Skin epidermis (tissue), 12 donors: ENCODE measurements around the gene SIRT4.

ENCODE experiments used
- H3K27ac ChIP-seq, 21 experiments: fragments of 200-600 bp; sonication (generic) in 11 of 21; one replicate each; pipeline ENCODE4 v1.5.0; 2020; ENCODE audit warnings: mild to moderate bottlenecking in 3 of 21, inconsistent platforms in 2 of 21, moderate library complexity in 2 of 21
- H3K4me3 ChIP-seq, 7 experiments: fragments of 200-600 bp; sonication (generic) in 2 of 7; one replicate each; pipeline ENCODE4 v1.5.0; 2020; ENCODE audit warnings: inconsistent platforms in 2 of 7, mild to moderate bottlenecking in 2 of 7, moderate library complexity in 1 of 7

The SIRT4 gene

DNA sequence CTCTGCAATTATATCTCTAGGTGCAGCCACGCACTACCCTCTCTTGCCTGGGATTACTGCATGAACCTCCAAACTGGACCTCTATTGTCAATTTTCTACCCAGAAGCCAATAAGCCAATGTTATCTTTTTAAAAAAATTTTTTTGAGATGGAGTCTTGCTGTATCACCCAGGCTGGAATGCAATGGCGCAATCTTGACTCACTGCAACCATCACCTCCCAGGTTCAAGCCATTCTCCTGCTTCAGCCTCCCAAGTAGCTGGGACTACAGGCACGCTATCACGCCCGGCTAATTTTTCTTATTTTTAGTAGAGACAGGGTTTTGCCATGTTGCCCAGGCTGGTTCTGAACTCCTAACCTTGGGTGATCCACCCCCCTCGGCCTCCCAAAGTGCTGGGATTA is 25.4 kb upstream of the SIRT4 start:
- Histone ChIP-seq H3K4me3 (no peak overlapping the region), H3K27ac (no peak overlapping the region)

- no peak overlapping the region for H3K27ac ChIP-seq
- no peak overlapping the region for H3K4me3 ChIP-seq
Observed at GRCh38 chr12:120278137-120279069, 23.7 kb upstream of the SIRT4 start.

DNA sequence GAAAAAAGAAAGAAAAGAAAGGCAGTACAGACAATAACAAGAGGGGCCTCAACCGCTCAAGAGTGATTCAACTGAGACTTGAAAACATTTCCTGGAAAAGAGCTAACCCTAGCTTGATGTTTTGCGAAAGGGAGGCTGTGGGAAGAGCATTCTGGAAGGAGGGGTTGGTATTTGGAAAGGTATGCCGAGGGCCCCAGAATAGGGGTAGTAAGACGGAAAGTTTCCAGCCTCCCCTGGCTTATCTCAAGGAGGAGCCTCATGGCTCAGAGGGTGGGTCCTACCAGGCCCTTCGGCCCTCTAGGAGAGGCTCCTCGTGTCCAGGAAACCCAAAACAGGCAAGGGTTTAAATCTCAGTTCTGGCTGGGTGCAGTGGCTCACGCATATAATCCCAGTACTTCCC is 18.8 kb upstream of the SIRT4 start:
- Histone ChIP-seq H3K4me3 (no peak overlapping the region), H3K27ac (no peak overlapping the region)

GRCh38 chr12:120284381-120284780 is 17.7 kb upstream of the SIRT4 start:
- no peak overlapping the region for H3K27ac ChIP-seq
- no peak overlapping the region for H3K4me3 ChIP-seq

- Histone ChIP-seq H3K27ac (peak overlapping the region in 1 of 21 experiments; percentile 27), H3K4me3 (no peak overlapping the region)
Observed at GRCh38 chr12:120286768-120287490, 15.2 kb upstream of the SIRT4 start.

- Histone ChIP-seq H3K4me3 (no peak overlapping the region), H3K27ac (peak overlapping the region in 1 of 21 experiments; percentile 27)
Observed at GRCh38 chr12:120287491-120287890, 14.6 kb upstream of the SIRT4 start.

- Histone ChIP-seq H3K4me3 (peak overlapping the region; percentile 9 to 62 (median 38)), H3K27ac (peak overlapping the region in 20 of 21 experiments; percentile 2 to 100 (median 99))
Observed at GRCh38 chr12:120290609-120291305, 11.4 kb upstream of the SIRT4 start.

- Histone ChIP-seq H3K27ac (peak overlapping the region in 20 of 21 experiments; percentile 89 to 100 (median 99)), H3K4me3 (peak overlapping the region; percentile 36 to 62 (median 50))
Observed at GRCh38 chr12:120292411-120292660, 9.8 kb upstream of the SIRT4 start.

- H3K4me3 ChIP-seq, result peak within 1 kb of the TSS; percentile 36 to 62 (median 50)
- peak within 1 kb of the TSS in 20 of 21 experiments; percentile 89 to 100 (median 99) for H3K27ac ChIP-seq
Observed at GRCh38 chr12:120292661-120293531, 9.2 kb upstream of the SIRT4 start, which contains the start of gene RNU4-1. Gene RNU4-1 (minus strand): TSS chr12:120293237.

DNA sequence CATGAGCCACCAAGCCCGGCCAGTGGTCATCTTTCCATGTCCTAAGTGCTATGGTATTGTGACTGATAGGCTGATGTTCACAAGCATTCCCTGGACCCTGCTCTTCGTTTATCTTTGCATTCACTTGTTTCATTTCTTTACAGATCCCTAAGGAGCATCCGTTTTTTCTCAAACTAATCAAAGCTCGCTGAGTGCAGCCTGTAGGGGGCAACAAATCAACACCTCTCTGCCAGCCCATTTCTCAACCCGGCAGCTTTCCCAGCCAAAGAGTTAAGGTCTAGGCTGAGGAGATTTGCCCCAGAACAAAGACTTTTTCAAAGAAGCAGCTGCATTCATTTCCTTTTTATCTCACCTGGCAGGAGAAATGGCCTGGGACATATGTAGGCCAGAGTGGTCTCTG is 12.1 kb downstream of the SIRT4 start:
- no peak overlapping the region for H3K27ac ChIP-seq
- H3K4me3 ChIP-seq, result no peak overlapping the region

- peak overlapping the region in 20 of 21 experiments; percentile 58 to 90 (median 82) for H3K27ac ChIP-seq
Observed at GRCh38 chr12:120316798-120317223, 14.7 kb downstream of the SIRT4 start.

DNA sequence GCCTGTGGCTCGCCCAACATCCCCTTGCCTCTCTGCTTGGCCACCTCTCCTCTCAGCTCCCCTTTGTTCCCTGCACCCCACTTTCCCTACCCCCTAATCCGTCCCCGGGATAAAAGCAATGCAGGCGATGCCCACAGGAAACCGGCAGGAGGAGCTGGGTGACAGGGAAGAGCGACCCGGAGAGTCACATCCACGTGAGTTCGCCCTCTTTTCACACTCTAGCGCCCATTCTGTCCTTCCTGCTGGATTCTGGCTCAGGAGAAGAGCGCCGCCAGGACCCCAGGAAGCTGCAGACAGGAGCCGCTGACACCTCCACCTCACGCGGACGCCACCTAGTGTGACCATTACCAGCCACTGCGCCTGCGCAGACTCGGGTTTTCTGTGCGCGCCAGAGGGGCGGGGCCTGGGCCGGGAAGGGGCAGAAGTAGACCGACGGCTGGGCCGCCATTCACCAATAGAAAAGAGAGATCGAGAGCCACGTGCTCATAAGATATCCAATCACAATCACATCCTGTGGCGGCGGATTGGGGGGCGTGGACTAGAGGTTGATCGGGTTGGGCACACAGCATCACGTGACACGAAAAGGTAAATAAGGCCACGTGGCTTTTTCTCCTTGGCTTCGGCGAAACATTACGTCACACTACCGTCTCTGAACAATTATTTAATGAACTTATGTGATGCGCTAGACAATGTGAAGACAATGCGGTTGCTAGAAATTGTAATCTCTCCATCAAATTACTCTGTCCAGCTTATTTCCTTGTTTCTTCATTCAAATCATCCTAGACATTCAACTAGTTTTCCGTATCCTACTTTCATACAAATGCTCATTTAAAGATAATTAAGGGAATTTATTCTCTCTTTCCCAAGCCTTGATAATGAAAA is 15.3 kb downstream of the SIRT4 start:
- peak overlapping the region; percentile 31 to 61 (median 56) for H3K4me3 ChIP-seq
- peak overlapping the region in 20 of 21 experiments; percentile 58 to 90 (median 82) for H3K27ac ChIP-seq

More at GRCh38 chr12:120316798-120317223, 14.7 kb downstream of the SIRT4 start:
- H3K4me3 ChIP-seq, result peak overlapping the region; percentile 31 to 61 (median 56)

GRCh38 chr12:120321382-120322202 is 19.5 kb downstream of the SIRT4 start:
- no peak overlapping the region for H3K27ac ChIP-seq
- no peak overlapping the region for H3K4me3 ChIP-seq

GRCh38 chr12:120323772-120324171 is 21.7 kb downstream of the SIRT4 start:
- Histone ChIP-seq H3K4me3 (no peak overlapping the region), H3K27ac (no peak overlapping the region)

DNA sequence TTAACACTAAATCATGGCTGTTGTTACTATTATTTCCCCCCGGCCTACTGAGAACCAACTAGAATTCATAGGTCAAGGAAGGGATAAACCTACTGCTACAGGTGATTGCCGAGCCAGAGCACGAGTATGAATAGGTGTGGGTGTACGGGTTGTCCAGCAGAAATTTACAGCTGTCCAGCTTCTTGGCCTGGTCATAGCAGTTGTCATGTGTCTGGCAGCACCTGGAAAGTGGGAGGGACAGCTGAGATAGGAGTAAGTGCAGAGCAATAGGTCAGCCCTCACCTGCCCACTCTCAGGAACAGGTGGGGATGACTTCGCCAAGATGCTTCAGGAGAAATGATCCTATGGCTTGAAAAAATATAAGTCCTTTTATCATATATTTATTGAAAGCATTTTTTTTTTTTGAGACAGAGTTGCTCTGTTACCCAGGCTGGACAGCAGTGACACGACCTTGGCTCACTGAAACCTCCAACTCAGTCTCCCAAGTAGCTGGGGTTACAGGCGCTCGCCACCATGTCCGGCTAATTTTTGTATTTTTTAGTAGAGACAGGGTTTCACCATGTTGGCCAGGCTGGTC is 22.8 kb downstream of the SIRT4 start:
- no peak overlapping the region for H3K4me3 ChIP-seq

DNA sequence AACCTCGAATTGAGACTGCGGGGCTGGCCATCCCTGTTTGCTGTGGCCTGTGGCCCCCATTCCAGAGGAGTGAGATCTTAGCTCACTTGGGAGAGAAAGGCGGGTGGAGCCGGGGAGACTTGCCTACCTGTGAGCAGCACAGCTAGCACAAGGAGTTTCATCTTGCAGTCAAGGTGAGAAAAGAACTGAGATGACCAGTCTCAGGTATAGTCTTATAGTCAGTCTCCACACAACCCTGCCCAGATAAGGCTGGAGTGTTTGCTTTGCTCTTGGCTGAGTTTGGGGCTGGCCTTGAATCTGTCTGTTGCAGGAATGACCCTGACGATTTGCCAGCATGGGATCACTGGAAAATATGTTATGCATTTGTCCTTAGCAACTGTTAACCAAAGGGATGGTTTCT is 25.5 kb downstream of the SIRT4 start, which contains the start of gene PLA2G1B:
Gene PLA2G1B (minus strand): TSS at position 187 of the 400 bp plus-strand sequence. CDS start 26 bp downstream, at position 161.
- Histone ChIP-seq H3K27ac (no peak within 1 kb of the TSS), H3K4me3 (no peak within 1 kb of the TSS)

More for the DNA sequence above, 22.8 kb downstream of the SIRT4 start:
- no peak overlapping the region for H3K27ac ChIP-seq

- no peak overlapping the region for H3K27ac ChIP-seq
- H3K4me3 ChIP-seq, result no peak overlapping the region
Observed at GRCh38 chr12:120328228-120328627, 26.1 kb downstream of the SIRT4 start.
